ENCODE measurements around the gene CYP26B1. TPM values are rescaled to one million over a fixed set of nuclear protein-coding genes. Genes with fewer than 3 reads are reported as not detected.

CYP26B1 gene
- total and polyA plus RNA-seq, 2 of the 8 experiments (the other 6 are each of a cell fraction or from before 2014, with no cell fraction given): 0.06 to 0.69 TPM

- TF ChIP-seq ASH2L (IDR thresholded peaks at IDR 0.05; ENCODE audit: low read length) (no peak), HDAC2 (IDR thresholded peaks at IDR 0.05; ENCODE audit: borderline replicate concordance in 1 of 2, low read depth in 2 of 2, low read length in 2 of 2) (no peak), SP1 (IDR thresholded peaks at IDR 0.05; ENCODE audit: low read depth, low read length) (no peak), ZNF274 (IDR thresholded peaks at IDR 0.05; ENCODE audit: borderline replicate concordance, extremely low read depth, low read length) (no peak), BACH1 (IDR thresholded peaks at IDR 0.05; ENCODE audit: low read length) (no peak), POU5F1 (IDR thresholded peaks at IDR 0.05; ENCODE audit: low read depth, low read length) (no peak)
Measured at GRCh38 chr2:72114693-72115051, 33.0 kb downstream of the CYP26B1 start (continued).

Data from H1 (cell line).